ENCODE results near the gene TMA7B.
"Not testable (repeated sequence)": the region's sequence is repeated elsewhere in the genome, so short reads cannot be mapped to it uniquely, and the experiment has no call there.

The TMA7B gene

DNA sequence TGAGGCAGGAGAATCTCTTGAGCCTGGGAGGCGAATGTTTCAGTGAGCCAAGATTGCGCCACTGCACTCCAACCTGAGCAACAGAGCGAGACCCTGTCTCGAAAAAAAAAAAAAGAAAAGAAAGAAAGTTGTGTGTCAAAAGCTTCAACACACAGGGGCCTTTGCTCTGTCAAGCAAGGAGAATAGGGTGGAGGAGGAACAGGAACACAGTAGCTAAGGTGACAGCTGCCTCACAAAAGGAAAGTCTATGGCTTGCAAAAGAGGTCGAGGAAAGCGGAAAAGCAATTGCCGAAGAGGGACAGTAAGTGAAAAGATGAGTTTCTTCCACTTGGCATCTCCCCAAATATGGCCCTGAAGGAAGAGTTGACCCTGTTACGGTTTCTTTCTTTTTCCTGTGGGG is 26.5 kb upstream of the TMA7B start:
- DNase-seq (peak; percentile 17), ATAC-seq (peak; percentile 3)

DNA sequence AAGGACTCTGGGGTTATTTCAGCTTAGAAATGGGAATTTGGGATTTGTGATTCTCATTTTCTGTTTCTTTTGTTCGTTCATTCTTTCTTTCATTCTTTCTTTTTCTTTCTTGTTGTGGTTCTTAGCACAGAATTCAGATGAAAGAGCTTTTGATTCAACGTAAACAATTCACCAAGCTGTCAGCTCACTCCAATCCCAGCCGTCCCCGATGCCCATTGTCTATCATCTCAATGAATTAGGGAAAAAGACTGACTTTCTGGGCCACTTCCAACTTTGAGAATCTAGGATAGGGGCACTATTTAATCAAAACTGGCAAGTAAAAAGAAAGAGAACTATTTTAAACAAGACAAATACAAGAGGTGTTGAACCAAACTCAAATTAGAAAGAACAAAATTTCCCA is 25.1 kb upstream of the TMA7B start:
- DNase-seq: no peak
- no peak for ATAC-seq

- ATAC-seq (no peak), DNase-seq (no peak)
Measured at GRCh38 chr22:39935612-39936011, 24.6 kb upstream of the TMA7B start.

DNA sequence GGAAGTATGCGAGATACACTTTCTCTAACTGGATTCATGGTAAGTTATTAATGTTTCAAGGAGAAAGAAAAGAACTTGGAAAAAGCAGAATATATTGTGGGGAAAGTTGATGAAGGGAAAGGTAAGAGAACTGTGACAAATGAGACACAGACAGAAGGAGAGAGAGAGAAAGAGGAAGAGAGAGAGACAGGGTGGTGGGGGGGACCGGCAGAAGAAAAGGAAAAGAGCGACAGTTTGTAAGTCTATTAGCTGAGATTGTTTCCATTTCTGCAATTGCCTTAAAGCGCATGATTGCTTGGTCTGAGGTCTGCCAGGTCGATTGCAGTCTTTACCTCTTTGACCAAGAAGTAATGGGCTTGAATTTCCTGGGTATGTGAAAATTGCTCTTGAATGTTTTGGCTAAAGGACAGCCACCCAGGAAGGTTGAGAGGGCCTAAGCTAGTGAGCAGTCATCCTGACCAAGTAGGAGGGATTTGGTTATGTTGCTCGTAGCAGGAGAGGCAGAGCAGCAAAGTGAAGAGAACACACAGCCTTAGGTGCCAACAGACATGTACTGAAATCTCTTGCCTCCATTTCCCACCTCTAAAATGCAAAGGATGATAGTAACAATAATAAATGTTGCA is 23.6 kb upstream of the TMA7B start:
- DNase-seq: no peak
- ATAC-seq: no peak

- ATAC-seq (no peak), DNase-seq (no peak)
Measured at GRCh38 chr22:39937906-39938305, 22.3 kb upstream of the TMA7B start.

DNA sequence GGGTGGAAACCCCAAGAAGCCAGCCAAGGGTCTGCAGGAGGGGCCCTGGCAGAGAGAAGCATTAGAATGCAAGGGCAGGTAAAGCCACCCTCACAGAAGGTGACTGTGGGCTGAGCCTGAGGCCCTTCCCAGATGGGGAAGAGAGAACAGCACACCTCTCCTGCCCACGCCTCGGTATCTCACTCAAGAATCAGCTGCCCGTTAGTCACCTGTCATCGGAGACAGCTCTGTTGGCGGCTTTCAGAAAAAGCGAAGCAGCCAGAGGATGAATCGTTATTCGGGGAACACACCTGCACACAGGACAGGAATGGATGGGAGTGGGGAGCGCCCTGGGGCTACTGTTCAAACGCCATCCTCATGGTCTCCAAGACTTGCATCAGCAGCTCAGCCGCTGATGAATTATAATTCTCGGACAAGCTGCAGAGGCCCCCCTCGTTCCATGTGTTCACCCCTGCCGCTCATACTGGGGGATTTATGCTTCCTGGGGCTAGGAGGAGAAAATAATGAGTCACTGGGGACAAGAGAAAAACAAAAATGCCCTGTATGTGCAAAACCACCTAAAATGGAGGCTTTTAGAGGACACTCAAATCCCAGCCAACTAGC is 21.6 kb upstream of the TMA7B start:
- ATAC-seq: peak; percentile 42
- DNase-seq: peak; percentile 66

GRCh38 chr22:39939830-39940229 is 20.4 kb upstream of the TMA7B start:
- DNase-seq (no peak), ATAC-seq (peak; percentile 15)

GRCh38 chr22:39940757-39941305 is 19.4 kb upstream of the TMA7B start:
- ATAC-seq (peak; percentile 20), DNase-seq (no peak)

- DNase-seq: no peak
- no peak for ATAC-seq
Measured at GRCh38 chr22:39941601-39942000, 18.6 kb upstream of the TMA7B start.

DNA sequence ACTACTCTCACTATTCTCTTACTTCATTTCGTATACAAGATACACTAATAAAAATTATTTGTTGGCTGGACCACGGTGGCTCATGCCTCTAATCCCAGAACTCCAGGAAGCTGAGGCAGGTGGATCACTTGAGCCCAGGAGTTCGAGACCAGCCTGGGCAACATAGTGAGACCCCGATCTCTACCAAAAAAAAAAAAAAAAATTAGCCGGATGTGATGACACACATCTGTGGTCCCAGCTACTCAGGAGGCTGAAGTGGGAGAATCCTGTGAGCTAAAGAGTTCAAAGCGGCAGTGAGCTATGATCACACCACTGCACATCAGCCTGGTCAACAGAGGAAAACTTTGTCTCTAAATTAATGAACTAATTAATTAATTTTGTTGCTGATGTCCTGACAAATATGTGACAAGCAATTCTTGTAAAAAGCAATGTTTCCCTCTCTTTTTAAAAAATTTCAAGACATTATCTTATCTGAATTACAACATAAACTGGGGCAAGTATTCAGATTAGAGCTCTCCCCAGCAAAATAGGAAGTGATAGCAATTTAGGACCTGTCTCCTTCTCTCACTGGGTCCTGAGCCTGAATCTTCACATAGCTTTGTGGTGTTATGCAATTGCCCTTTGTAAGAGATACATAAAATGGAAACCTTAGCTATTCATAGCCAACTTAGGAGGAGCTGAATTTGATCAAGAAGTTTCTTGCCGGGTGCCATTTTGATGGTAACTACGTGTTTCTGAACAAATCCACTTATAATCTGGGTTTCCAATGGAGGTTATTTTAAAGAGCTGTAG is 17.6 kb upstream of the TMA7B start:
- peak; percentile 29 for ATAC-seq
- no peak for DNase-seq

DNA sequence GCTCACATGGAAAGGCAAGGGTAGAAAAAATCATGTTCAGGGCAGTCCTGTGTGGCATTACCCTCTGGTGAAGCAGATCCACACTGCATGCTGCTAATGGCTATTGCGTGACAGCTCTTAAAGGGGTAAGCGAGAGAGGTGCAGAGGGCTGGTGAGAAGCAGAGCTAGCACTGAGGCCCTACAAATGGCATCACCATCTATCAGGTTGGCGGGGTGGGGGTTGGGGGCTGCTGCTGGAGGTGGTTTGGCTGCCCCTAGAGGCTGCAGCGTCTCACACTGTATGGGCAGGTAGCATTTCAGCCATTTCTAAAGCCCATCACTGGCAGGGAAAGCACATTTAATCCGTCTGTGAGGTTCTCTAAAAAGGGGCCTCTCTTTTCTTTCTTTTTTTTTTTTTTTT is 16.9 kb upstream of the TMA7B start:
- ATAC-seq (peak; percentile 42), DNase-seq (peak; percentile 75)

DNA sequence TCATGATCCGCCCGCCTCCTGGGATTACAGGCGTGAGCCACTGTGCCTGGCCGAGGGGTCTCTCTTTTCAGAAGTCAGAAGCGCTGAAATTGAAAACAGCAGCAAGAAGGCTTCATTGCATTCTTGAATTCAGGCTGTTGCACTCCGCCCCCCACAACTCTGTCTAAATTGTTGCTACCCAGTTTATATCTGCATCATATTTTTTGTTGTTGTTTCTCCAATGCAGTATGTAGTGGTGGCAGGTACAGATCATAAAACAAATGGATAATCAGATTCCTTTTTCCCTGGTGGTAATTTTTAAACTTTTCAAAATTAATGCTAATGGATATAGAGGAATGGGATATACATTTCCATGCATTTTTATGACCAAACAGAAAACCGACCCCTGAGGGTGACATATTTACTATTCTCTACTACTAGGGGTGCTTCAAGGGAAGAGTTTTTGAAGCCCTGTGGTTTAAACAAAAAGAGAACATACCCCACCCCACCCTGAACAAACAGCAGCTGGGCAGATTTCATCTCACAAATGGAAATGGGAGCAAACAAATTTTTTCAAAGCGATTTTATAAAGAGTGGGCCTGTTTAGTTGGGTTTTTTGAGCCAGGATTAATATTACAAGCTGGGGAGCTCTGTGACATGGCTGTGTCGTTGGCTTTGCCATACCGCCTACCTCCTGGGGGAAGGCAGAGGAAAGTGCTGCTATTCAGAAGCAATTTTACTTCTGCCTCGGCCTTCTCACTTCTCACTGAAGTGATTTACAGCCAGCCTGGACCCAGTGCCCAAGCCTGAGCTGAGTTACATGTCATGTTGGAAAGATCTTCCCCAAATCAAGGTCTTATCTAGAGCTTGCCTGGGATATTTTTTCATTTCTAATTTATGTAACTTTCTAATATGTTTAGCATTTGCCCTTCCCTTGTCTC is 16.0 kb upstream of the TMA7B start:
- DNase-seq (no peak), ATAC-seq (no peak)

DNA sequence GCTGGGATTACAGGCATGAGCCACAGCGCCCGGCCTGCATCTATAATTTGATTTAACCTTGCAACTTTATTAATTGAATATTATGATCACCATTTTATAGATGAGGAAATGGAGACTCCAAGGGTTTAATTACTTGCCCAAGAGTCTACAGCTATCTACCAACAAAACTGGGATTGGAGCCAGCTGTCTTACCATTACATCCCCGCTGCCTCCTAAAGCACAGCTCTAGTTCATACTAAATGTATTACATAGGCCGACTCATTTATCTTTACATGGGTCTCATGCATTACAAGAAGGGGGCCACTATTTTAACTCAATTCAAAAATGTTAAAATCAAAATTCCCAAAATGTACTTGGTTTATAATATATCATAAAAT is 14.1 kb upstream of the TMA7B start:
- no peak for ATAC-seq
- DNase-seq: no peak

DNA sequence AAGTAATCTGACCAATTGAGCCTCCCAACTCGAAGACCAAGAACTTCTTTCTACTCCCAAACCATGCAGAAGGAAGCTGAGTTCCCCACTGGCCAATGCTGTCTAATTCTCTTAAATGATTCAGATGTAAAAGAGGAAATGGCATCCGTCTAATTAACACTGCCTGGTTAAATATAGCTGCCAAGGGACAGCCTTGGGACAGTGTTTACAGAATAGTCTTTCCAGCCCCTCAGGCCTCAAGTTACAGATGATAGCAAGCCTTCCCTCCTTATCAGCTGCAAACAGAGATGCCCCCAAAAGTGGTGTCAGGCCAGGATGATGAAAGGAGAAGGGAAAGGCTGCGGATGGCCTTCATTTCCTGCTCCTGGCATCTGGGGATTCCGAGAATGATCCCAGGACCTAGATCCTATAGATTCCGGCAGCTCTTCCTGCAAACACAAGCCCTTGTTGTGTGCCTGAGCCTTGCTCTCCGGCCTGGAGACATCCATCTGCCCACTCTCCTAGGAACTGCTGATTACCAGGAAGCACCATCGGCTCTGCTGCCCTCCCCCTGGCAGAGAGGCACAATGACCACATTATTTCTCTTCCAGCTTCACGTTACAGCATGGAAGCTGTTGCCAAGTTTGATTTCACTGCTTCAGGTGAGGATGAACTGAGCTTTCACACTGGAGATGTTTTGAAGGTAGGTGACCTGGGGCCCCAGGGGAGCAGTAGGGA is 13.5 kb upstream of the TMA7B start:
- DNase-seq (no peak), ATAC-seq (no peak)

DNA sequence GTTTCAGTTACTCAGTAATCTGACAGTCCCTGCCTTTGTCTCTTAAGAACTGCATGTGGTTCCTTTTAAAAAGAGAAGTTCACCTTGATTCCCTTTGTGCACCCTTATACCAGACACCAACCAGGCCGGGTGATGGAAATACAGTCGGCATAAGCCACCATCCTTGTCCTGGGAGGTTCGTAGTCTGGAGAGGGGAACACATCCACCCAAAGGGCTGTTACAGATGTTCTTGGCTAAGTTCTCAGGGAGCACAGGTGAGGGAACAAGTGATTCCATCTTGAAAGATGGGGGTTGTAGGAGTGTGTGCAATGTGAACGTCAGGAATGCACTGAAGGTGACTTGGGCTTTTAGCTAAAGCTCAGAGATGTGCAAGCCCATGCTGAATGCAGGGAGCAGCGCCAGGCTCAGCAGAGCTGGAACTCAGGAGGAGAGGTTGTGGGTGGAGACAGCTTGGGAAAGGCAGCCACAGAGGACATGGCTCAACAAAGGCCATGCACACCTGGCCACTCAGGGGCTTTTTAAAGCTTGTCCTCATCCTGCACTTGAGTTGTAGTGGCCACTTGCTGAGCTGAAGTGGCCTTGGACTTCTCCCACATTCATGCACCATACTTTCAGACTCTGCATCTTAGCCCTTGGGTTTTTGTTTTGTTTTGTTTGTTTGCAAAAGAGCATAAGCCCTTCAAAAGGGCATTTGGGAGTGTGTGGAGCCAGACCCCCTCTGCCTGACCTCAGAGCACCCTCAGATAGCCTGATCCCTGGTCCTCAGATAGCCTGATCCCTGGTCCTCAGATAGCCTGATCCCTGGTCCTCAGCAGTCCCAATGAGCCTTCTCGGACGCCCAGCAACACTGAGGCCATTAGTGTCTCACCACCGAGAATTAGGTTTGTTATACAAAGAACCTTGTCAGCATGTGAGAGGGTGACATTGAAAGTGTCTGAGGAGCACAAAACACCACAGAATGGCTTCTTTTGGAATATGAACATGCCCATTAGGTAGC is 12.7 kb upstream of the TMA7B start:
- DNase-seq (no peak), ATAC-seq (no peak)

DNA sequence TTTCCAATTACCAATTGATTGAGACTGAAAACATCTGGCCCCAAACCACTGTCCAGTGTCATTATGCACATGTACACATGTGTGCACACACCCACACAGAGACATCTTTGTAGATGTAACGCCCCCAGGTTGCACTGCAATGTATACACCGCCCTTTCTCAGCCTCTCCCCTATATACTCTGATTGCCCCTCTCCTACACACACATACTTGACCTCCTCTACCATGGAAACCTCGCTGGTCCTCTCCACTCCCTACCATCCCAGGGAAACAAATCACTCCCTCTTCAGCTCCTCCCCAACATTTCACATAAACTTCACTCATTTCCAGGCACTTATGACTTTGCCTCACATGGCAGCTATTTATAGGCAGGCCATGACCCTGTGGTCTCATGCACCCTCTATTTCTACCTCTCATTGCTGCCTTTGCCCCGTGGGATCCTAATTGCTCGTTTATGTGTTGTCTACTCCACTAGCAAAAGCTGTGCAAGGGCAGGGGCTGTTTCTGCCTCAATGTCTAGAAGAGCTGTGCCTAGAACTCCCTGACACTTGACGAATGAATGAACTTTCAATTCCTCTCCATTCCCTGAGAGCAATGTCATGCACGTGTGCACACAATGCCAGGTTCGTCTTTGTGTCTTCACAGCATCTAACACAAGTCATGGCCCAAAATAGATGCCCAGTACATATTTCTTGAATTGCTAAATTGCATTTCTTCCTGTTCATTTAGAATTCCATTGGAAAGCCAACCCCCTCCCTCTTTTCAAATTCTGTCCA is 10.0 kb upstream of the TMA7B start:
- DNase-seq (no peak), ATAC-seq (no peak)

- peak; percentile 47 for ATAC-seq
Measured at GRCh38 chr22:39951603-39952293, 8.4 kb upstream of the TMA7B start.

DNA sequence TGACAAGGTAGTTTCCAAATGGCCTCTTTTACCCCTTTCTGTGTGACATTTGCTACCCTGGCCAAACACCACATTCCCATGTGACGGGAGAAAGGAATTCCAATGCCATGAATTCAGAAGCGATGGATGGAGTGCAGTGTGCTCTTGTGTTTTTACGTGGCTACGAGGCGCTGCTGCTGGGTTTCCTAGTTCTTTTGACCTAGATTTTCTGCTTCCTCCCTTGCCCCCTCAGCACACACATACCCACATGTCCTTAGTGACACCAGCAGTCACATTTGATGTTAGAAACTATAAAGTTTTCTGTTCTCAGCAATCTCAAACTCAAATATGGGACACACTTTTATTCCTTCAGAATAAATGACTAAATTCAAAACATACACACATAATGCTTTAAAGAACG is 7.8 kb upstream of the TMA7B start:
- DNase-seq: no peak
- ATAC-seq: no peak

More at GRCh38 chr22:39951603-39952293, 8.4 kb upstream of the TMA7B start:
- not testable (repeated sequence) for DNase-seq

DNA sequence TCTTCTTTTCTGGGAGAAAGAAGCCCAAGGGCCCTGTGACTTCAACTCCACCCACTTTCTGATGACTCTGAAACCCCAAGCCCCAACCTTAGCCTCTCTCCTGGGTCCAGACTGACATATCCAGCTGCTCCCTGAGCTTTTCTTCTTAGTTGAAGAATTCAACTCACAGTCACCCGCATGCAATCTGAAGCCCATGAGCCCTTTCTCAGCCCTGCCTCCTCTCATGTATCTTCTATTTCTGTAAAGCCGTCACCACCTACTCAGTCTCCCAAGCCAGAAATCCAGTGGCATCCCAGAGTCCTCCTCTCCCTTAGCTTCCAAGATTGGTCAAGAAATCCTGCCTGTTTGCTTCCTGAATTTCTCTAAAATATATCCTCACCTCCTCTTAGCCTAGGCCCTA is 7.1 kb upstream of the TMA7B start:
- DNase-seq: no peak
- no peak for ATAC-seq

All from stimulated activated naive CD8-positive, alpha-beta T cell treated with anti-CD3 and anti-CD28 coated beads, Interleukin-15, Interleukin-2, amounts not matched to agents 100 U/mL and 50 U/mL, for 24 hours (primary cell).